Neuron (in vitro differentiated cells): ENCODE results near the gene ZKSCAN1.
A peak's percentile ranks its signal among the peaks of the same experiment; 100 is the strongest.
"Not testable (repeated sequence)": the region's sequence is repeated elsewhere in the genome, so short reads cannot be mapped to it uniquely, and the experiment has no call there.

Experiments used
- H2AFZ ChIP-seq: one replicate; pipeline ENCODE4 v1.6.1; 2013; ENCODE audit warnings: low read depth, mild to moderate bottlenecking, inconsistent platforms, low read length, moderate library complexity
- H3K27me3 ChIP-seq: one replicate; pipeline ENCODE4 v1.6.1; 2013; ENCODE audit warnings: low read length; ENCODE audit not compliant: insufficient read depth
- H3K36me3 ChIP-seq: one replicate; pipeline ENCODE4 v1.6.1; 2013; ENCODE audit warnings: low read length; ENCODE audit not compliant: insufficient read depth
- H3K4me1 ChIP-seq: one replicate; pipeline ENCODE4 v1.6.1; 2013; ENCODE audit warnings: low read length; ENCODE audit not compliant: insufficient read depth
- H3K4me3 ChIP-seq: 2 replicates; pipeline ENCODE4 v1.5.1; 2013; ENCODE audit warnings: mild to moderate bottlenecking, low read length, moderate library complexity
- H3K9me3 ChIP-seq: one replicate; pipeline ENCODE4 v1.6.1; 2013; ENCODE audit warnings: low read length

Gene ZKSCAN1

GRCh38 chr7:100015232-100016214 is at the start of gene ZKSCAN1:
Gene ZKSCAN1, plus strand, starts transcription at chr7:100015596. Its CDS starts 7,911 bp downstream, at chr7:100023507.
- H3K4me1 ChIP-seq = peaks cover 18% of the 10 kb centered on the region
- no peaks in the 10 kb centered on the region for H3K27me3 ChIP-seq

GRCh38 chr7:99969298-99969697 is 46.1 kb upstream of the ZKSCAN1 start:
- Histone ChIP-seq H3K4me3 (no peak overlapping the region), H3K4me1 (no peaks in the 10 kb centered on the region), H3K9me3 (no peaks in the 10 kb centered on the region), H2AFZ (no peak overlapping the region), H3K36me3 (no peaks in the 10 kb centered on the region), H3K27me3 (peaks cover 4% of the 10 kb centered on the region)

More at GRCh38 chr7:100015232-100016214, at the start of gene ZKSCAN1:
- Histone ChIP-seq H3K36me3 (peaks cover 23% of the 10 kb centered on the region), H2AFZ (peak within 1 kb of the TSS; percentile 83), H3K4me3 (peak within 1 kb of the TSS; percentile 99), H3K9me3 (no peaks in the 10 kb centered on the region)

GRCh38 chr7:99969813-99970212 is 45.6 kb upstream of the ZKSCAN1 start:
- H3K36me3 ChIP-seq, H3K9me3 ChIP-seq, H2AFZ ChIP-seq, H3K27me3 ChIP-seq, H3K4me1 ChIP-seq, H3K4me3 ChIP-seq: not testable (repeated sequence)

- Histone ChIP-seq H3K27me3 (peaks cover 4% of the 10 kb centered on the region), H3K36me3 (no peaks in the 10 kb centered on the region), H3K9me3 (no peaks in the 10 kb centered on the region), H3K4me3 (no peak overlapping the region), H3K4me1 (no peaks in the 10 kb centered on the region), H2AFZ (no peak overlapping the region)
These were observed 44.2 kb upstream of the ZKSCAN1 start for GRCh38 chr7:99971242-99971641.

GRCh38 chr7:99973817-99974216 is 41.6 kb upstream of the ZKSCAN1 start:
- H2AFZ ChIP-seq, H3K4me3 ChIP-seq, H3K36me3 ChIP-seq, H3K4me1 ChIP-seq, H3K9me3 ChIP-seq, H3K27me3 ChIP-seq: not testable (repeated sequence)

- no peak overlapping the region for H2AFZ ChIP-seq
- H3K4me3 ChIP-seq = no peak overlapping the region
- no peaks in the 10 kb centered on the region for H3K36me3 ChIP-seq
- no peaks in the 10 kb centered on the region for H3K4me1 ChIP-seq
- no peaks in the 10 kb centered on the region for H3K9me3 ChIP-seq
- H3K27me3 ChIP-seq = no peaks in the 10 kb centered on the region
These were observed 40.7 kb upstream of the ZKSCAN1 start for GRCh38 chr7:99974681-99975080.

GRCh38 chr7:99975782-99976521 is 39.4 kb upstream of the ZKSCAN1 start, which contains the start of gene AZGP1:
Gene AZGP1, minus strand, starts transcription at chr7:99976031. Its CDS starts 11 bp downstream, at chr7:99976020.
- Histone ChIP-seq H3K27me3 (no peaks in the 10 kb centered on the region), H3K9me3 (no peaks in the 10 kb centered on the region), H3K4me3 (no peak within 1 kb of the TSS), H3K4me1 (no peaks in the 10 kb centered on the region), H3K36me3 (no peaks in the 10 kb centered on the region), H2AFZ (no peak within 1 kb of the TSS)

- H3K4me3 ChIP-seq = no peak overlapping the region
These were observed 38.8 kb upstream of the ZKSCAN1 start for GRCh38 chr7:99976626-99977025.

GRCh38 chr7:99979814-99980225 is 35.6 kb upstream of the ZKSCAN1 start:
- H3K4me3 ChIP-seq, H3K27me3 ChIP-seq, H2AFZ ChIP-seq, H3K36me3 ChIP-seq, H3K9me3 ChIP-seq, H3K4me1 ChIP-seq: not testable (repeated sequence)

More at GRCh38 chr7:99976626-99977025, 38.8 kb upstream of the ZKSCAN1 start:
- Histone ChIP-seq H3K4me1 (no peaks in the 10 kb centered on the region), H3K9me3 (no peaks in the 10 kb centered on the region), H3K27me3 (no peaks in the 10 kb centered on the region), H2AFZ (no peak overlapping the region), H3K36me3 (no peaks in the 10 kb centered on the region)

- not testable (repeated sequence) for H2AFZ ChIP-seq, H3K4me1 ChIP-seq, H3K9me3 ChIP-seq, H3K36me3 ChIP-seq, H3K27me3 ChIP-seq, H3K4me3 ChIP-seq
These were observed 34.9 kb upstream of the ZKSCAN1 start for GRCh38 chr7:99980448-99980872.

- not testable (repeated sequence) for H3K4me1 ChIP-seq, H2AFZ ChIP-seq, H3K36me3 ChIP-seq, H3K9me3 ChIP-seq, H3K4me3 ChIP-seq, H3K27me3 ChIP-seq
These were observed 34.3 kb upstream of the ZKSCAN1 start for GRCh38 chr7:99981066-99981465.

- Histone ChIP-seq H3K36me3 (no peaks in the 10 kb centered on the region), H3K4me3 (no peak overlapping the region), H3K4me1 (no peaks in the 10 kb centered on the region), H3K9me3 (no peaks in the 10 kb centered on the region), H2AFZ (no peak overlapping the region), H3K27me3 (peaks cover 8% of the 10 kb centered on the region)
These were observed 30.8 kb upstream of the ZKSCAN1 start for GRCh38 chr7:99984593-99984992.

GRCh38 chr7:99987306-99987705 is 28.1 kb upstream of the ZKSCAN1 start:
- H3K4me3 ChIP-seq, H3K27me3 ChIP-seq, H3K9me3 ChIP-seq, H3K4me1 ChIP-seq, H3K36me3 ChIP-seq, H2AFZ ChIP-seq: not testable (repeated sequence)
